GM12875 (cell line): Measurements from ENCODE around the gene DSCAML1.

Experiments used
- H3K4me3 ChIP-seq: one replicate; pipeline ENCODE4 v1.5.1; 2011; ENCODE audit warnings: low read depth, low read length, control low read depth
- TF ChIP-seq, protein P1 (sequence below): IDR thresholded peaks from 2 replicates; pipeline ENCODE4 v1.5.1; 2011; ENCODE audit warnings: low read depth, mild to moderate bottlenecking, control low read depth, inconsistent platforms, low read length, moderate library complexity, borderline replicate concordance; ENCODE audit not compliant: insufficient read depth

The DSCAML1 gene

DNA sequence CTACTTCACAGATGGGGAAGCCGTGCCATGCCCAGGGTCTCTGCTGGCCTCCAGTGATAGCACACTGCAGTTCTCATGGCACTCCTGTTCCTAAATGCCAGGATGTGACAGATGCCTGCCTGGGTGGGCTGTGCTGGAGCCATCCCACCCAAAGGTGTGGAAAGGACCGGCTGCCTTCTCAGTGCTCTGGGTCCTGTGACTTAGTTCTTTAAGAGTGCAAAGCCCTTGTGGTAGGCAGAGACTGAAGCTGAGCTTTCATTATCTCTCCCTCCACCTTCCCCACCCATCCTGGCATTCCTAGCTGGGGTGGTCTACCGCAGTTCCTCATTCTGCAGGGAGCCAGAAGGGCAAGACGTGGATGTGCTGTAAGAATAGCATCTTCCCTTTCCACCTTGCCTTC lies 319.3 kb downstream of the DSCAML1 start:
- TF ChIP-seq, protein P1, sequence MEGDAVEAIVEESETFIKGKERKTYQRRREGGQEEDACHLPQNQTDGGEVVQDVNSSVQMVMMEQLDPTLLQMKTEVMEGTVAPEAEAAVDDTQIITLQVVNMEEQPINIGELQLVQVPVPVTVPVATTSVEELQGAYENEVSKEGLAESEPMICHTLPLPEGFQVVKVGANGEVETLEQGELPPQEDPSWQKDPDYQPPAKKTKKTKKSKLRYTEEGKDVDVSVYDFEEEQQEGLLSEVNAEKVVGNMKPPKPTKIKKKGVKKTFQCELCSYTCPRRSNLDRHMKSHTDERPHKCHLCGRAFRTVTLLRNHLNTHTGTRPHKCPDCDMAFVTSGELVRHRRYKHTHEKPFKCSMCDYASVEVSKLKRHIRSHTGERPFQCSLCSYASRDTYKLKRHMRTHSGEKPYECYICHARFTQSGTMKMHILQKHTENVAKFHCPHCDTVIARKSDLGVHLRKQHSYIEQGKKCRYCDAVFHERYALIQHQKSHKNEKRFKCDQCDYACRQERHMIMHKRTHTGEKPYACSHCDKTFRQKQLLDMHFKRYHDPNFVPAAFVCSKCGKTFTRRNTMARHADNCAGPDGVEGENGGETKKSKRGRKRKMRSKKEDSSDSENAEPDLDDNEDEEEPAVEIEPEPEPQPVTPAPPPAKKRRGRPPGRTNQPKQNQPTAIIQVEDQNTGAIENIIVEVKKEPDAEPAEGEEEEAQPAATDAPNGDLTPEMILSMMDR = no peak
- no peak overlapping the region for H3K4me3 ChIP-seq

DNA sequence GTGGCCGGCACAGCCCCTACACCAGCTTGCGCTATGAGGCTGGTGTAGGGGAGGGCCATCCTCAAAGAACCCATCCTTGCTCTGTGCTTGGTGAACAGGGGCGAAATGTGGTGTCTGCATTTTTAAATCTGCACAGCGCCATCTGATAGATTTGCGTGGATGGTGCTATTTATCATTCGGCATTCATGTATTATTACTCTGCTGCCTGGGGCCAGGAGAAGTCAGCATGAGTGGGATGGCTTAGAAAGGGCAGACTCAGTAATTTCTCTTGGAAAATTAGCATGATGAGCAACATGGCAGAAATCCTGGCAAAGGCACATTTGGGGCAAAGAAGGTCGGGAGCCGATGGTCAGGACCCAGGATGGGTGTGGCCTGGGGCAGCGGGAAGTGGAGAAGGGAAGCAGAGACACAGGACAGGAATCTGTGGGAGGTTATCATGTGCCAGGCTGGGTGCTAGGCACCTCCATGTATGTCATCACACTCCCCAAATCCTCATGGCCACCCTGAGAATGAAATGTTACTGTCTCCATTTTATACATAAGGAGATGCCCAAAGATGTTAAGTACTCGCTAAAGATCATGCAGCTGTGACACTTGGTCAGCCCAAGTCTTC lies 320.4 kb downstream of the DSCAML1 start:
- H3K4me3 ChIP-seq = no peak overlapping the region
- TF ChIP-seq, protein P1 = no peak

DNA sequence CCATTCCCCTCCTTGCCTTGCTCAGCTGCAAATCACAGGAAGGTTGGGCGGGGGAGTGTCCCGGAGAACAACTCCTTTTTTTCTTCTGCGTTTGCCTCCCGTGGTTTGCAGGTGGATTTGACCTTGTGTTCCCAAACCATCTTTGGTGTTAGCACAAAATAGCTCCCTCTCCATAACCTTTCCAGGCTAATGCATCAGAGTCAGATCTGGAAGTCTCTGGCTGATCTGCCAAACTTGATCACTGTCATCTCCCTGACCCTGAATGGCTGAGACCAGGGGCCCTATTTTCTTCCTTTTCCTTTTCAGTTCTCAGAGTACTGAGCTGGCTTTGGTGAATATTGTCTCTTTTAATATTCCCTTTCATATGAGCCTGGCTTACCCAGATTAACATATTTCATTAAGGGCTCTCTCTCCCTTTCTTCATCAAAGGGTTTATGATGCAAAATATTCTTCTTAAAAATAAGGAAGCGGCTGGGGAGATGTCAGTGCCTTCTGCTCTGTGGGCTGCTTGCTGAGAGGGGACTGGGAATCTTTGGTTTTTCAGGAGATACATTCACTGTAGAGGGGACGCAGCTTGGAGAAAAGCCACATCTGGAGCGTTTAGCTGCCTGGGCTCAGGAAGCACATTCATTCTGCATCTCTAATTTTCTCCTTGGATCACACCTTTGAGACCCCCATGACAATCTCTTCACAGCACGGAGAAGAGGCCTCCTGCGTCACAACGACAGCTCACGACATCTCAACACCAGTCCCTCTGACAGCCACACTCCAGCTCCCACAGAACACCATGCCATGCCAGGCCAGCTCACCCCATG lies 321.1 kb downstream of the DSCAML1 start:
- H3K4me3 ChIP-seq = no peak overlapping the region
- TF ChIP-seq, protein P1 = no peak

DNA sequence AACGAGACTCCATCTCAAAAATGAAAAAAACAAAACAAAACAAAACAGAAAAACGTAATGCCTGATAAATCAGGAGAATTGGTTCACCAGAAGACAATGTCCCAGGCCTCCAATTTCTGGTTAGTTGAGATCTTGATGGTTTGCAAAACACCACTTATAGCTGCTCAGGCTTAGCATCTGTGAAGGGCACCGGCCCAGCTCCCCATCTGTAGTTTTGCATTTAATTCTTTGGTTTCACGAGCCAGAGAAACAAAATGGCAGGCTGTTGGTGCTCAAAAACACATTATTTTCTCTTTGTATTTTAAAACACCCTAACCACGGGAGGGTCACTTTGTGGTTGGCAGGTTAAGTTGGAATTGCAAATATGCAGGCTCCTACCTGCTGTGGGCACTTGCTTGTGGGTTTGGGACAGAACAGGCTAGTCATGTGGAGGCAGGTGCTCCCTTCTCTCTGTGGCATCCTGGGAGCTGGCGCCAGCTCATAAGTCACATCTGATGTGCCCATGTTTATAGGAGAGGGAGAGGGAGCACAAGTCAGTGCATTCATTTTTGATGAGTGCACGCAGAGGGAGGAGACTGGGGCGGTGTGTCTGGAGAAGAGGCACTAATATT lies 323.4 kb downstream of the DSCAML1 start:
- TF ChIP-seq, protein P1 = no peak

DNA sequence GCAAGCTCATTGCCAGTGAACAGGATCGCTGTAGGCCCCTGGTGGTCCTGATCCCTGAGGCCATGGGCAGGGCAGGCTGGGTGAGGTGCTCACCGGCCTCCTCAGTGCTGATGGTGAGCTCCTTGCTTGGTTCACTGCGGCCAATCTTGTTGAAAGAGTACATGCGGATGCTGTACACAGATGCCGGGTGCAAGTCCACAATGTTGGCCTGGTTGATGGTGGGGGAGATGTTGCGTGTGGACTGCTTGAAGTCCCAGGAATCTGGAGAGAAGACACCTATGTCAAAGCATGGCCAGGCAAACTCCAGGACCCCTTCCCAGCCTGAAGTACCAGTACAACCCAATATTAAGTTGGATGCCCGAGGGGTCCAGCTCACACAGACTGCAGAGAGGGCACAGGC lies 325.2 kb downstream of the DSCAML1 start:
- TF ChIP-seq, protein P1 = no peak
- H3K4me3 ChIP-seq = no peak overlapping the region

More for the DNA sequence above, 323.4 kb downstream of the DSCAML1 start:
- no peak overlapping the region for H3K4me3 ChIP-seq

DNA sequence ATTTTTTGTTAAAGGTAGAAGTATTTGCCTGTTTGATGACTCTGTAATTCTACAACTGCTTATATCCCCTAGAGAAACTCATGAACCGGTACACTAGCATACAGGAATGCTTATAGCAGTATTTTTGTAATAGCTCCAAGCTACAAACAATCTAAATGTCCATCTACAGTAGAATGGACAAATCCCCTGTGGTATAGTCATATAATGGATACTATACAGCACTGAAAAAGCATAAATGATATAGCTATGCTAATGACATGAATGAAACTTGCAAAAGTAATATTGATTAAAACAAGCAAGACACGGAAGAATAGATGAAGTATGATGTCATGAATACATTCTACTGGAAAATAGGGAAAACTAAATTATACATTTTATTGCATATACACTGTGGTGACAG lies 326.4 kb downstream of the DSCAML1 start:
- no peak overlapping the region for H3K4me3 ChIP-seq
- TF ChIP-seq, protein P1 = no peak
